Activated CD4-positive, CD25-positive, alpha-beta regulatory T cell (primary cell): Measurements from ENCODE around the gene CACNA1H.
"Not testable (repeated sequence)": the region's sequence is repeated elsewhere in the genome, so short reads cannot be mapped to it uniquely, and the experiment has no call there.

Source experiments
- DNase-seq, 4 experiments: peaks; one replicate each; lab custom pipeline; 2025; lab: John Stamatoyannopoulos, UW

Gene CACNA1H

DNA sequence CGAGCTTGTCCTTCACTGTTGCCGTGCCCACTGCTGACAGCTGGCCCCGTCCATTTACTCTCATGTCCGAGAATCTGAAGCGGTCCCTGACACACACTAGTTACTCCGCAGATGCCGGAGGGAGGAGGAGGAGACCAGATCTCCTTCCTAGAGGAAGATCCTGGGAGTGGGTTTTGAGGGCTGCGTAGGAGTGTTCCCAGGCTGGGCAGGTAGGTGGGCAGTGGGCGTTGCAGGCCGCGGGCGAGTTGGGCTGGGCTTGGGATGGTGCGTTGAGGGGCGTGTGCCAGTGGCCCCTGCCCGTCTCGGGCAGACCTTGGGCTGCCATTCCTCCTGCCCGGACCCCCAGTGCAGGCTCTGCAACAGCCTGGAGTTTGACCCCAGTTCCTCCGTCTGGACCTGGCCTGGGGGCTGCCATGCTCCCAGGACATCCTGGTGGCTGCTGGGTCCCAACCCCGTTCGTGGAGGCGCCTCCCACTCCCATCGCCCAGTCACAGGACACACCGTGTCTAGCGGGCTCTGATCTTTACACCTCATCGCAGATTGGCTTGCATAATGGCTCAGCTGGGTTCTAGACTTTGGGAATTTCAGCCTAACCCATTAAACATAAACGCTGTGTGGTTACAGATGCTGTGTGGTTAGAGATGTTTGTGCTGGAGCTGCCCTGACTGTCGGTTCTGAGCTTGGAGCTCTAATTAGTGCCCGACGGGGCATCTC is 22.8 kb downstream of the CACNA1H start:
- no peak for DNase-seq

DNA sequence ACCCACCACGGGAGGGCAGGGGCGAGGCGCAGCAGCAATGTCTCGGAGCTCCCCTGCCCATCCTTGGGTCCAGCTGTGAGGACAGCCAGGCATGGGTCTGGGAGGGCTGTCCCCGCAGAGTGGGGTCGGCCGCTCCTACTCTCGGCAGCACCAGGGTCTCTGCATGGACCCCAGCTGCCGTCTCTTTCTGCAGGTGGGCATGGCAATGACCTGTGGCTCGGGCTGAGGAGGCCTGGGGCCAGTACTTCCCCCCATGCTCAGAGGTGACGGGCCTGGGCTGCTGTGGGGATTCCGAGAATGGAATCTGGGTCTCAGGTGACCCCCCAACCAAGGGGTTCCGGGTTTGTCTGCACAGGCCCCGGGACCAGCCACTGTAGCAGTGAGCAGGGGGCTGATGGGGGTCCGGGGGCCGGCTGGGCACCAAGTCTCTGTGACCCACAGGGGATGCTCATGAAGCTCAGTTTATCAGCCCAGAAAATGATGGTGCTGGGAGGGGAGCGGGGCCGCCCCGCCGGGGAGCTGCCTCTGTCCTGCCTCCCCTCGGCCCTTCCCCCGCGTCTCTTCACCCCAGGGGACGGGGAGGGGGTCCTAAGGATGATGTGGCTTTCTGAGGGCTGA is 23.5 kb downstream of the CACNA1H start:
- DNase-seq: no peak

DNA sequence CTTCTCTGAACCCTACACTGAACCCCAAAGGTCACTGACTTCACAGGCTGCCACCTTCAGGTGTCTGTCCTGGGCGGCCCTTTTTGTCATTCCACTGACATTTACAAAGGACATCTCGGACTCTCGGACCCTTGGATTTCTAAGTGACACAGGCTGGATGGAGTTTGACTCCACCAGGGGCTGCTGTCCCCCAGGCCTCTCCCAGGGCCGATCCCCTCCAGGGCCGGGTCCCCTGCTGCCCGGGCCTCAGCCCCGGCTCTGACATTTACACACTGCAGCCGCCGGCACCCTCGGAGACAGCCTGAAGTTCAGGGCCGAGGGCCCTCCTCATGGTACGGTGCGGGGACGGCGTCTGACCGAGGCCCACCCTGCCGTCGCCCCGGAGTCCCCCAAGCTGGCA is 24.1 kb downstream of the CACNA1H start:
- no peak for DNase-seq

DNA sequence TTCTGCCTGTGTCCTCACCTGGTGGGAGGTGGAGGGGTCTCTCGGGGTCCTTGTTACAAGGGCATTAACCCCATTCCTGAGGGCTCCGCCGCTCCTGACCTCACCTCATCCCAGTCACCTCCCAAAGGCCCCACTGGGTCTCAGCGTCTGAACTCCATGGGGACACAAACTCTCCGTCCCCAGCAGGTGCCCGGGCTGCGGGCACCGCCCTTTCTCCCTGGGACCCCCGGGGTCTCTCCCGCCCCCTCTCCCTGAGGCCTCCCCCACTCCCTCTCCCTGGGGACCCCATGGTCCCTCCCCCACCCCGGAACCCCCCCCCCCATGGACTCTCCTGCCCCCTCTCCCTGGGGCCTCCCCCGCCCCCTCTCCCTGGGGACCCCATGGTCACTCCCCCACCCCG is 24.8 kb downstream of the CACNA1H start:
- DNase-seq: no peak

DNA sequence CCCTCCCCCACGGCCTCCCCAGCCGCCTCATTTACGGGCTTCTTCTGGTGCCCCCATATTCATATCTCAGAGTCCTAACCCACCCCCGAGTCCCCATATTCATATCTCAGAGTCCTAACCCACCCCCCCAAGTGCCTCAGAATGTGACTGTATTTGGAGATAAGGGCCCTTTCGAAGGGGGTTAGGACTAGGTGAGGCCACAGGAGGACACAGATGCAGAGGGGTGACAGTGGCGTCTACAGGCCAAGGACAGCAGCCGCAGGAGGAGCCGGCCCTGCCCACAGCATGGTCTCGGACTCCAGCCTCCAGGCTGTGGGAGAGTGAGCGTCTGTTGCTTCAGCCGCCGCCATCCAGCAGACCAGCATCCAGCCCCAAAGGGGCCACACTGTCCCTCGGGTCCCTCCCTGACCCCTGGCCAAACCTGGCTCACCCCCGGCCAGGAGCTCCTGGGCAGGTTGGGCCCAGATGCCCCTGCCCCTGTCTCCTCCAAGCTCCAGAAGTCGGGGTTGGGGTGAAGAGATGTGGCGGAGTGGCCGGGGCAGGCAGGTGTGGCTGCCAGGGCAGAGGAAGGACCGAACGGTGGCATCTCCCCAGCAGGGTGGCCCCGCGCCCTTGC is 25.5 kb downstream of the CACNA1H start:
- no peak for DNase-seq

DNA sequence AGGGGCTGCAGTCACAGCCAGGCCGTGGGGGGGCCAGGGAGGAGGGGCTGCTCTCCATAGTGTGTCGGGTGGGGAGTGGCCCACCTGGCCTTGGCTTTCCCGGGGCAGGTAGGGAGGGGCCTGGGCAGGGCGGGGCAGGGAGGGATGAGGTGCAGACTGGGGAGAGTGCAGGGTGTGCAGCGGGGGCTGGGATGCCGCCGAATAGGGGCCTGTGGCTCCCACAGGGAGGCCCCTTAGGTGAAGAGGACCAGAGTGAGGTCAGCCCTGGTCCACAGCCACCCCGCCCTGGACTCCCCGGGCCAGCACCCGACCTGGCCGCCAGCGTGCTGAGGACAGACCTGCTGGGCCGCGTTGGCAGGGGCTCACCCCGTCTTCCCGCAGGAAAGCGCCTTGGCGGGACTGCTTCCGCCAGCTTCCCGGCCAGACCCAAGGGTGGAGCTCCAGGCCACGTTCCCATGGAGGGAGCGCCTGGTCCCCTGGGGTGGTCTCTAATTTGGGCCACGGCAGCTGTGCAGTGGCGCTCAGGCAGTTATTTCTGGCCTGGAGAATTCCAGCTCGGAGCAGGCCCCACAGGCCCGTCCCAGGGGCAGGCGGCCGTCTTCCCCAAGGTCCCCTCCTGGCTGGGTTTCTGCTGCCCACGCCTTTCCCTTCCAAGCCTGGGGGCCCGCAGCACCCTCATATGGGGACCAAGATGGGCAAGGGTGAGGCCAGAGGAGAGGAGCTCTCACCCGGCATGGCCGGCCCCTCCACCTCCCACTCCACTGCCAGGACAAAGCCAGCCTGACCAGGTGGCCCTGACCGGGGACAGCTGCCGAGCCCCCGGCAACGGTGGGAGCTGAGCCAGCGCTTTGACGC is 27.9 kb downstream of the CACNA1H start:
- DNase-seq: no peak

DNA sequence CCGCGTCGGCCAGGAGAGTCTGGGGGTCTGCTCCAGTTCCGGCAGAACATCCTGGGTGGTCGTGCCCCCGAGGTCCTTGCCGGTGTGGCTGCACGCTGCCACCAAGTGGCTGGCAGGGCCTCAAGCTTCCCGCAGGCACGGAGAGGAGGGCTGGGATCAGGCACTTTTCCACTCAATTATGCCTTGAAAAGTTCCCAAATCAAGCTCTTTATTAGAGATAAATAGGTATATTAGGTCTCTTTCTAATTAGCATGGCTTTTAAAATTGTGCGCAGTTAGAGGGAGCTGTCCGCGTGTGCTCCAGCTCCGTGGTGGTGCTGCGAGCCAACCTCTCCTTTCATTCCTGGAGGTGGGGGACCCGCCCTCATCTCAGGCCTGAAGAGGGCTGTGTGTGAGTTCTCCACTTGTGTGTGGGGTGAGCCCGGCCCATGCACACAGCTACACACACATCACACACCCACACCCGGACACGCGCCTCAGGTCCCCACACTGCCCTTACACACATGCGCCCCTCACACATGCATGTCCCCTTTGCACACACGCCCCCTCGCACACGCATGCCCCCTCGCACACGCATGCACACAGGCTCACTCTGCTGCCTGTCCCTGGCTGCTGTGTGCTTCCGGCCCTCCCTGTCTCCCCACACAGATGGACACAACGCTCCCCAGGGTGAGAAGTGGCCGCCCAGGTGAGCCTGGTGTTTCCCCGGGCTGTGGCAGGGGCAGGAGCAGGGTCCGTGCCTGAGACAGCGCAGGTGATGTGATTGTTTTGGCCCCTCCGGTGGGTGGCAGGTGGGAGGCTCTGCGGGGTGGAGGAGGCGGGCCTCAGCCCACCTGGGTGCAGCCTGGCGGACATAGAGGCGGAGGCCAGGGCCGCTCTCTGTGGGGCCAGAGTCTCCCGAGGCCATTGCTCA is 28.8 kb downstream of the CACNA1H start:
- DNase-seq: no peak

DNA sequence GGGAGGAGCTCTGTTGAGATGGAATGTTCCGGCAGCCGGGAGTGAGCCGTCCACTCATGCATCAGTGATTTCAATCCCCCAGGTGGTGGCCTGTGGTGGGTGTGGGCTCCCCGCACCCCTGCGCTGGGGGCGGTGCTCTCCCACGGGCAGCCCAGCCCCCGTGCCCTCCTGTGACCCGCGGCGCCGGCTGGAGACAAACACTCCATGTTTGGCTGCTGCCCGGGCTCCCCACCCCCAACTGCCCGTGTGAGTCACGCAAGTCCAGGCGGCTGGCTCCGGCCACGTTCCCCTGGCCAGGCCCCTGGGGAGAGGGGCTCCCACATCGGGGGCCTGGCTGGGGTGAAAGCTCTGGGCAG is 29.4 kb downstream of the CACNA1H start:
- no peak for DNase-seq

DNA sequence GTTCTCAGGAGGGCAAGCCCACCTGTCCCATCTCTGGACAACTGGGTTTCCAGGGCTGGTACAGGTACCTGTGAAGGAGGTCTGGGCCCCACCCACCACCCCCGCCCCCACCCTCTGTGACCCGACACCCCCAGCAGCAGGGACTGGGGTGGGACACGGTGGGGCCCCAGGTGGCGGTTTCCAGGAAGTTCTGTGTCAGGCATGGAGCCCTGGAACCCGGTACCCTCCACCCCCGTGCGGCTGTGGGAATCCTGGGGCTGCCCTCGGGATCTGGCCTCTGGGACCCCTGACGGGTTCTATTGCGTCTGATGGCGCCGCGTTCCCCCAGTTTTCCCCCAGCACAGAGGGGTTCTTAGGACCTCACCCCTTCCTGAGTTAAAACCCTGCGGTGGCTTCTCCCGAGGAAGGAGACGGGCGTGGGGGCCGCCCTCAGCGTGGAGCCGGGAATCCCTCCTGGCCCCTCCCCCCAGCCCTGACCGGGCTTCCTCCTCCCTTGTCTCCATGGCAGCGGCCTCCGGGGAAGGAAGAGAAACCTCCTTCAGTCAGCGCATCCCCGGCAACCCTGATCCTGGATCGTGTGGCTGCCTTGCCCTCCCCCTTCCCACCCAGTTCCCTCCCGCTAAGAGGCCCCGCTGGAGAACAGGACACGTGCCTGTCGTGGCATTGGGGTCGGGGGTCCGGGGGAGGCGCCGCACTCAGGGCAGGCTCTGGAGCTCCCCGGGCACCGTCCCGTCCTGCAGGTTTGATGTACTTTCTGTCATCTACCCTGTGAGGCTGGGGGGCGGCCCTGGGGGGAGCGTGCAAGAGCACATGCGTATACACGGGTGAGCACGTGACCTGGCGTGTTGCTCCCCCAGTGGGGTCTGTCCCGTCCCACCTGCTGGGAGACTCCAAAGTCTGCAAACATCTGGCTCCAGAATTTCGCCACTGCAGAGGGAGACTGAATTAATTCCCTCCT is 30.3 kb downstream of the CACNA1H start:
- no peak for DNase-seq

DNA sequence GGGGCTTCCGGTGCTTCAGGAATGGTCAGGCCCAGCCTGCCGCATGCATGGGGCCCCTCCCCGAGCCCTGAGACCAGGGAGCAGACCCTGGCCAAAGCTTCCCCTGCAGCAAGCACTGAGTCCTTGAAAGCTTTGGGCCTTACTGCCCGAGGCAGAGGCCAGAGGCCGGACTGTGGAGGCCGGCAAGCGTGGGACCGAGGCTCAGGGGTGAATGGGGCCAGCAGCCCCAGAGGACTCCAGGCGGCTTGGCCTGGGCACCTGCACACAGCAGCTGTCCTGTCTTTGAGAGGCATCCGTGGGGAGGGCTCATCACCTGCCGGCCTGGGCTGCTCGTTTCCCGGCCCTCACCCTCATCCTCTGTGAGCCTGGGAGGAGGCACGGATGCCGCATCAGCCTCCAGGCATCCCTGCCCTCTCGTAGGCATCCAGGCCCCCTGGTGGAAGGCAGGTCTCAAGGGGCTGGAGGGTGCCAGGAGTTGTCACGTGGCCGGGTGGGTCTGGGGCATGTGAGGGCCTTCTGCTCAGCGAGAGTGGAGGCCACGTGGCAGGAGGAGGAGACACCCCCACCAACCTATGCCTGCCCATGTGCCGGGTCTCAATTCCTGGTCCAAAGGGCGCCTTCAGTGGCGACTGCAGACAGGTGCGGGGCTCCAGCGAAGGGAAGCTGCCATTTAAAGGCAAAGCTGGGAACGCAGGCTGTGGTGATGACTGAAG is 31.4 kb downstream of the CACNA1H start:
- DNase-seq: no peak

DNA sequence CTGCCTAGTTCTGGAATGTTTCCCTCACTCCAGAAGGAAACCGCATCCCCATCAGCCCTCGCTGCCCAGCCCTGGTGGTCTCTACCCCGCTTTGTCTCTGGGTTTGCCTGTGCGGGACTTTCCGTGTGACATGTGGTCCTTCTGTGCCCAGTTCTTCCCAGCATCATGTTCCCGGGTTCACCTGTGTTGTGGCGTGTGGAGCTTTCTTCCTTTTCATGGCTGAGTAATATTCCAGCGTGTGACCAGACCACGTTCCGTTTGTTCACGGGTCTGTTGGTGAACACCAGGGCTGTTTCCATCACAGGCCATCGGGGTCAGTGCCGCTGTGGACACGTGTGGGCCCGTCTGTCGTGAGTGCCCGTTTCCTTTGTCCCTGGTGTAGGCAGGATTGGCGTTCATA is 32.1 kb downstream of the CACNA1H start:
- DNase-seq: no peak

DNA sequence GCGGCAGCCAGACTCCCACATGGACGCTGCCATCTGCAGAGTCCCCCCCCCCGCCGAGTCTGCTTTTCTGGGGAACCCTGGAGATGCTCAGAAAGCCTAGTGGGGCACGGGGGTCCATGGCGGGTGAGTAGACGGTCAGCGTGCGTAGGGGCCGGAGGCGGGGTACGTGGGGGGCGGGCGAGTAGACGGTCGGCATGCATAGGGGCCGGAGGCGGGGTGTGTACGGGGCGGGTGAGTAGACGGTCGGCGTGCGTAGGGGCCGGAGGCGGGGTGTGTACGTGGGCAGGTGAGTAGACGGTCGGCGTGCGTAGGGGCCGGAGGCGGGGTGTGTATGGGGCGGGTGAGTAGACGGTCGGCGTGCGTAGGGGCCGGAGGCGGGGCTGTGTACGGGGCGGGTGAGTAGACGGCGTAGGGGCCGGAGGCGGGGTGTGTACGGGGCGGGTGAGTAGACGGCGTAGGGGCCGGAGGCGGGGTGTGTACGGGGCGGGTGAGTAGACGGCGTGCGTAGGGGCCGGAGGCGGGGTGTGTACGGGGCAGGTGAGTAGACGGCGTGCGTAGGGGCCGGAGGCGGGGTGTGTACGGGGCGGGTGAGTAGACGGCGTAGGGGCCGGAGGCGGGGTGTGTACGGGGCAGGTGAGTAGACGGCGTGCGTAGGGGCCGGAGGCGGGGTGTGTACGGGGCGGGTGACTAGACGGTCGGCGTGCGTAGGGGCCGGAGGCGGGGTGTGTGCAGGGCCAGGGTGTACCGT is 32.7 kb downstream of the CACNA1H start:
- peak in 1 of 4 experiments; percentile 25 for DNase-seq

DNA sequence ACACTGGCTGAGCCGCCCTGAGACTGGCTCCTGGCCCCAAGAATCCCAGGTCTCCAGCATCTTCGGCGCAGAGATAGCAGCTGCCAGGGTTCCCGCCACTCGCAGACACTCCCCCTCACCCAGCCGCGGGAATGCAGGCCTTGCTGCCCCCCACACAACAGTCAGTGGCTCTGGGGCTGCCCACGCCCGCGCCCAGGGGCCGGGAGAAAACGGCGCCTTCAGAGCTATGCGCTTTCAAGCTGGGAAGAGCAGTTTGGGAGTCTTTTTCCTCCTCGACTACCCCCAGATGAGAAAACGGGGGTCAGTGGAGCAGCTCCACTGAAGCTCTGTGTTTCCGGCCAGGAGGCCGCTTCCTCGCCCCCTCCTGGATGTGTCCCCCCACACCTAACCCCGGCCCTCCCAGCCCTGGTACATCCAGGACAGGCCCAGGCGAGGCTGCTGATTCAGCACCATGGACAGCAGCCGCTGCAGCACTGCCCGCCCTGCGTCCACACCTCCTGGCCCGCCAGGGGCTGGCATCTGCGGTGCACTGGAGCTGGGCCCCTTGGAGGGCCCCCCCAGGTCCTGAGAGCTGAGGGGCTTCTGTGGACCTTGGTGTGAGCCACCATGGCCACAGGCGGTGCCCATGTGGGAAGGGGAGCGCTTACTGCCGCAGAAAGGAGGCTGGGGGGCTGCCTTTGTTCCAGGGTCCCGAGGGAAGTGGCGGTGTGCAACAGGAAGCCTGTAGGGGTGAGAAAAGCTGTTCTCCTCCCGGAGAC is 35.7 kb downstream of the CACNA1H start:
- peak in 3 of 4 experiments; percentile 12 to 25 (median 12) for DNase-seq

DNA sequence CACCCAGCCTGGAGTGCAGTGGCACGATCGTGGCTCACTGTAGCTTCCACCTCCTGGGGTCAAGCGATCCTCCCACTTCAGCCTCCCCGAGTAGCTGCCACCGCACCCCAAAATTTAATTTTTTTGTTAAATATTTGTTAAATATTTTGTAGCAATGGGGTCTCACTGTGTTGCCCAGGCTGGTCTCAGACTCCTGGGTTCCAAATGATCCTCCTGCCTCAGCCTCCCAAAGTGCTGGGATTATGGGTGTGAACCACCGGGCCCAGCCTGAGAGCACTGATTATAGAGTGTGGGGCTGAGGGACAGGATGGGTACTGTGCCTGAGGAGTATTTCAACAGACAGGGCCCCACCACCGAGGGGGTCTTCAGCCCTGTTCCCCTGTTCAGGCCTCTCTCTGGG is 36.5 kb downstream of the CACNA1H start:
- no peak for DNase-seq

DNA sequence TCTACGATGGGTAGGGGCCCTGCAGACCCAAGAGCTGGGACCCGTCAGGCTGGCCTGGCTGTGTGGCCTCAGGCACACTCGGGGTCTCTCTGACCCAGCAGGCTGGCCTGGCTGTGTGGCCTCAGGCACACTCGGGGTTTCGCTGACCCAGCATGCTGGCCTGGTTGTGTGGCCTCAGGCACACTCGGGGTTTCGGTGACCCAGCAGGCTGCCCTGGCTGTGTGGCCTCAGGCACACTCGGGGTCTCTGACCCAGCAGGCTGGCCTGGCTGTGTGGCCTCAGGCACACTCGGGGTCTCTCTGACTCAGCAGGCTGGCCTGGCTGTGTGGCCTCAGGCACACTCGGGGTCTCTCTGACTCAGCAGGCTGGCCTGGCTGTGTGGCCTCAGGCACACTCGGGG is 37.9 kb downstream of the CACNA1H start:
- DNase-seq: not testable (repeated sequence)

DNA sequence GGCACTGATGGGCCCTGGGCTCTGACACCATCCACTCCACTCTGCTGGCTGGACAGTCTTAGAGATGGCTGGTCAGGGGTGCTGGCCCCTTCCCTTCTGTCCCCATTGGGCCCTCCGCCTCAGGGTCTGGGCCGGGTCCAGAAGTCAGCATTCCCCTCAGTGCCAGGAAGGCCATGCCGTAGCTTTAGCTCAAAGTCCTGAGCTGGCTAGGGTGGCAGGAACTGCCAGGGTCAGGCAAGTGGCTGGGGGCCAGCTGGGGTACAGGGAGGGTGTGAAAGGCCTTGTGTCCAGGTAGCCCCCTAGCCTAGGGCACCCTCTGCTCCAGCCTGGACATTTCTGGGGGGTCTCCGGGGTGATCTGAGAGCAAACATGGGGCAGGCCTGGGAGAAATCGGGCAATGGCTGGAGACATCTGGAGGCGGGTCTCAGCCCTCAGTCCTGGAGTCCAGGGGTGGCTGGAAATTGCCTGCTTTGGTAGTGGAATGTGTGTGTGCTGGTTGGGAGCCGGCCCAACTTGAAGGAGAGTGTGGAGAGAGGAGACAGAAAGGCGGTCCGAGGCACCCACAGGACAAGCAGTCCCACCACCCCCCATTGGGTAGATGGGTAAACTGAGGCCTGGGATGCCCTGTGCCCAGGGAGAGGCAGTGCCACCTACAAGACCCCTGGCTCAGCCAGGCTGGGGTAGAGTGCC is 39.6 kb downstream of the CACNA1H start:
- no peak for DNase-seq

DNA sequence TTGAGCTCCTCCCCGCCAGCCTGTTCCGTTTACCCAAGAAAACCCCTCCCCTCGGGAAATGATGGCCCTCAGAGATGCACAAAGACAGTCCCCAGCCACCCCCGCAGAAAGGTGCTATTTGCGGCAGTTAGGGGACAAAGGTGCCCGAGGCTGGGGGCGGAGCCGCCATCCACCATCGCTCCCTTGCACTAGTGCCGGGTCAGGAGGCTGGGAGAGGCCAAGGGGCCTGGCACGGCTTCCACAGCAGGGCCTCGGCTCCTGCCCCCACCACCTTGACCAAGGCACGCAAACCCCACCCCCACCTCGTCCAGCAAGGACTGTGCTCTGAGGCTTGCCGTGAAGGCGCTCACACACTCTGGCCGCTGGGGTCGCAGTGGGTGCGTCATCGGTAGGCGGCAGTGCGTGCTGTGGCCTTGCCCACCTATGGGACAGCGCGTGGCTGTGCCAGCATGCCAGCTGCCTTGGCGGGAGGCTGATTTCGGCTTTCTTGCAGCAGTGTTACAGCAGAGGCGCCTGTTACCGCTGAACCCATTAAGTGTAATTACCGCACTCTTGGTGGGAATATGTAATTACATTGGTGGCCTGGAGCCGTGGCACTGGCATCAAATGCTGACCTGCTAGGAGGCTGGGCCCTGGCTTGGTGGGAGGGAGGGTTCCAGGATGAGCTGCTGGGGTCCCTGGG is 40.4 kb downstream of the CACNA1H start:
- no peak for DNase-seq
